C4-2B (cell line): ENCODE results near the gene NPTN.

Experiments
- CTCF ChIP-seq: fragments of 450-650 bp; conservative IDR thresholded peaks from 2 replicates; pipeline ENCODE4 v1.5.1; 2017; ENCODE audit warnings: mild to moderate bottlenecking
- ZFX ChIP-seq: fragments of 450-650 bp; IDR thresholded peaks from 2 replicates; pipeline ENCODE4 v1.6.1; 2017

DNA sequence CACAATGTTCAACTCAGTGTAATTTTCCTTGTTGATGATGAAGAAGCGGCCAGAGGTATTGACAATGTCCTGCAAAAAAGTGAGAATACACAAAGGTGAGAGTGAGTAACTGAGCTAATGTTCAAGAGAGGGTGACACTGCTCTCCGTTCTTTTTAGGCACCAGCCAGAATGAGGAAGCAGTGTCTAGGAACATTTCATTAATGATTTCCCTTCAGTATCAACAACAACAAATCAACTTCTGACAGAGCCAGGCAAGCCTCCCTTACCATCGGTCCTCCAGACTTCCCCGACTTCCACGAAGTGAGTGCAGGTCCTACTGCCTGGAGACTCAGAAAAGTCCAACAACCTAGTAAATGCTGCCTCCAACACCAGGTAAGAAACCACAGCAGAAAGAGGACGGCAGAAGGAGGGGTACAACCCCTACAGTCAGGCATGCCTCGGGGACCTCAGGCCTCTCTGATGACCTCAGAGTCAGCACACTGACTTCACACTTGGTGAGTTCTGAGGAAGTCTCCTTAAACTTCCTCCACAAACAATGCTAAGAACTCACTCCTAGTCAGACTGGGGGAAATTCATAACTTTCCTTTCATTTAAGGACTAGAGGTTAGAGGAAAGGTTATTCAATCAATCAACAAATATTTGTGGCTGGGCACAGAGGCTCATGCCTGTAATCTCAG lies 62.7 kb downstream of the NPTN start:
- TF ChIP-seq CTCF (no peak), ZFX (no peak)
